WERI-Rb-1 (cell line): Measurements from ENCODE around the gene MAP7D1.

Source experiments
- DNase-seq: peaks from one replicate; pipeline ENCODE4 v3.0.0-alpha.2; 2020
- H3K27ac ChIP-seq: fragments of 250-450 bp; sonication (Bioruptor Pico); 2 replicates; pipeline ENCODE4 v1.5.1; 2020; ENCODE audit warnings: mild to moderate bottlenecking, moderate library complexity
- H3K27me3 ChIP-seq: fragments of 250-450 bp; sonication (Bioruptor Pico); 2 replicates; pipeline ENCODE4 v1.5.1; 2021; ENCODE audit warnings: mild to moderate bottlenecking, low read depth, moderate library complexity; ENCODE audit not compliant: insufficient read depth, severe bottlenecking
- H3K36me3 ChIP-seq: fragments of 250-450 bp; sonication (Bioruptor Pico); 2 replicates; pipeline ENCODE4 v1.5.1; 2020; ENCODE audit warnings: mild to moderate bottlenecking, moderate library complexity
- H3K4me3 ChIP-seq: 2 replicates; pipeline ENCODE4 v1.5.1; 2011; ENCODE audit warnings: low read depth, mild to moderate bottlenecking, control low read depth, low read length
- H3K9me3 ChIP-seq: fragments of 250-450 bp; sonication (Bioruptor Pico); 2 replicates; pipeline ENCODE4 v1.5.1; 2021; ENCODE audit warnings: mild to moderate bottlenecking, moderate library complexity; ENCODE audit not compliant: severe bottlenecking
- CTCF ChIP-seq: IDR thresholded peaks from 2 replicates; pipeline ENCODE4 v1.5.1; 2011; ENCODE audit warnings: low read depth, mild to moderate bottlenecking, control low read depth, inconsistent platforms, low read length

The MAP7D1 gene

DNA sequence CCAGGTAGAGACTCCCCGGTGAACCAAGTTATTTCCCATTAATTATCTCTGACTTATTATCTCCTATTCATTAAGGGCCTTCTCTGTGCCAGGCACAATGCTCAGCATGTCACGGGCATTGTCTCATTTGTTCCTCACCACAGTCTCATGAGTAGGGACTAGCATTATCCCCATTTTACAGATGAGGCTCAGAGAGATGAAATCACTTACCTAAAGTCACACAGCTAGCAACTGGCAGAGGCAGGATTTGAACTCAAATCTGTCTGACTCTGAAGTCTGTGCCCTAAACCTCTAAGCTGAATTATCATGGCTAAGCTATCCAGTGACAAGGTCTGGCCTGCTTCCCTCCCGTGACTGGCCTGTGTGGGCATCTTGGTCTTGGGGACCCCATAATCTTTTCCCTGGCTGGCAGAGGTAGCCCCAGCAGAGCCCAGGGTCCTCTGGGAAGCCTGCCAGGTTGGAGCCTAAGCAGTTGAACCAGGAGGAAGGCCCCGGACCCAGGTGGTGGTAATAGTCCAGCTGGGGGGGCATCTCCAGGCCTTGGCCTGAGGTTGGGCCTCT, 4.5 kb downstream of the MAP7D1 start:
- H3K9me3 ChIP-seq = no peaks in the 10 kb centered on the region
- no peak for DNase-seq
- peak overlapping the region; percentile 25 for H3K27ac ChIP-seq
- H3K4me3 ChIP-seq = peak overlapping the region; percentile 22; the same call in 1 of the 2 replicates
- H3K27me3 ChIP-seq = no peaks in the 10 kb centered on the region
- no peak for TF ChIP-seq CTCF
- peaks cover 42% of the 10 kb centered on the region for H3K36me3 ChIP-seq

- peak overlapping the region; percentile 25 for H3K27ac ChIP-seq
- peak; percentile 45 for TF ChIP-seq CTCF
- H3K27me3 ChIP-seq = no peaks in the 10 kb centered on the region
- H3K9me3 ChIP-seq = no peaks in the 10 kb centered on the region
- H3K36me3 ChIP-seq = peaks cover 42% of the 10 kb centered on the region
- DNase-seq = peak; percentile 72
- H3K4me3 ChIP-seq = peak overlapping the region; percentile 22
These were observed 5.1 kb downstream of the MAP7D1 start for GRCh38 chr1:36160949-36161485.

DNA sequence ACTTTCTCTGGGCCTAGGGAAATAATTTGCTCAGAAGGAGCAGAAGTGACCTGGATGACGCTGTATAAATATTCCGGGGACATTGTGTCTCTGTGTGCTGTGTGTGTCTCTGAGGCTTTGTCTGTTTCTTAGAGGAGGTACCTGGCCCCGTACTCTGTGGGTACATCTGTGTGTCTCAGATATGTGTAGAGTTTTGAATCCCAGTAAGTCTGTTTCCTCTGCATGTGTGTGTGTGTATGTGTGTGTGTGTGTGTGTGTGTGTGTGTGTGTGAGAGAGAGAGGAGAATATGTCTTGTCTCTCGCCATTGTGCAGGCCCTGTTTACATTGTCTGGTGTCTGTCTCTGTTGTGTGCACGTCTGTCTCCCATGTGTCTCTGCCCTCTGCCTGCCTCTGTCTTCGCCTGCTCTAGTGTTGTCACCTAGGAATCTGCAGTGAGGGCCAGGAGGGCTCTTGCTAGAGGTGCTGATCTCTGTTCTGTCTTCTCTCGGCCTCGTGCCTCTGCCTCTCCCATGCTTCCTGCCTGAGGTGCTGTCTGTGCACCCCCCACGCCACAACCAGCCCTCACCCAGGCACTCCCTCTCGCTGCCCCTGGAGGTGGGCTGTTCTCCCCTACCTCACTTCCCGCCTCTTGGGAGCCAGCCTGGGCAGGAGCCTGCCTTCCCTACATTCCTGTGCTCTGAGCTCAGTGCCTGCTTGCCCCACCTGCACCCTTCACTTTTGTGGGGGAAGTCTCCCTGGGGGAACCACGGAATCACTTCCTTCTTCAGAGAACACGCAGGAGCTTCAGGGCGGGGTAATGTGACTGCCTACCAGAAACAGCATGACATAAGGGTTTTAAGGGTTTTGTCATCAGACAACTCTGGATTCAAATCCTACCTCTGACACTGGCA, 5.9 kb downstream of the MAP7D1 start:
- H3K27ac ChIP-seq = no peak overlapping the region
- no peaks in the 10 kb centered on the region for H3K9me3 ChIP-seq
- no peak for DNase-seq
- H3K27me3 ChIP-seq = no peaks in the 10 kb centered on the region
- TF ChIP-seq CTCF = no peak
- H3K4me3 ChIP-seq = no peak overlapping the region
- peaks cover 39% of the 10 kb centered on the region for H3K36me3 ChIP-seq

- H3K36me3 ChIP-seq = peaks cover 45% of the 10 kb centered on the region
- no peak overlapping the region for H3K27ac ChIP-seq
- H3K4me3 ChIP-seq = no peak overlapping the region
- DNase-seq = no peak
- no peak for TF ChIP-seq CTCF
- H3K27me3 ChIP-seq = no peaks in the 10 kb centered on the region
- no peaks in the 10 kb centered on the region for H3K9me3 ChIP-seq
These were observed 6.8 kb downstream of the MAP7D1 start for GRCh38 chr1:36162680-36163239.

DNA sequence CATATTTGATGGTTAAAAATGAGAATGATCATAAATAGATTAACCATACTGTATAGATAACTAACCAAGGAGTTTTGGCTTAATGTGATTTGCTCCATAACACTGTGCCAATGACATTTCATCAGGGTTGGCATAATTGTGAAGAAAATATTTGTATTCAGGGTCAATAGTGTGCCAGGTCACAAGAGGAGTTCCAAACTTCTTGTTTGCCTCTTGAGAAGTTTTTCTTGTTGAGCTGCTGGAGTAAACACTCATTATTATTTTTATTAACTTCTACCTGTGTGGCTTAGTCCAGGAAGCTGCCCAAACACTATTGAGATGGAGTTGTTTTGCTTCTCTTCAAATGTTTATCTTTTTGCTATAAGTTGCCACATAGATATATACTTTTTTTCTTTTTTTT, 7.5 kb downstream of the MAP7D1 start:
- Histone ChIP-seq H3K27ac (no peak overlapping the region), H3K9me3 (no peaks in the 10 kb centered on the region), H3K27me3 (no peaks in the 10 kb centered on the region), H3K36me3 (peaks cover 49% of the 10 kb centered on the region), H3K4me3 (no peak overlapping the region)
- no peak for TF ChIP-seq CTCF
- no peak for DNase-seq
